ENCODE measurements around the gene PDE3A. TPM values are rescaled to one million over a fixed set of nuclear protein-coding genes. Genes with fewer than 3 reads are reported as not detected.

PDE3A gene
- total RNA-seq, 2 donors from 2014 or later = 5.5 to 6.2 TPM

DNA sequence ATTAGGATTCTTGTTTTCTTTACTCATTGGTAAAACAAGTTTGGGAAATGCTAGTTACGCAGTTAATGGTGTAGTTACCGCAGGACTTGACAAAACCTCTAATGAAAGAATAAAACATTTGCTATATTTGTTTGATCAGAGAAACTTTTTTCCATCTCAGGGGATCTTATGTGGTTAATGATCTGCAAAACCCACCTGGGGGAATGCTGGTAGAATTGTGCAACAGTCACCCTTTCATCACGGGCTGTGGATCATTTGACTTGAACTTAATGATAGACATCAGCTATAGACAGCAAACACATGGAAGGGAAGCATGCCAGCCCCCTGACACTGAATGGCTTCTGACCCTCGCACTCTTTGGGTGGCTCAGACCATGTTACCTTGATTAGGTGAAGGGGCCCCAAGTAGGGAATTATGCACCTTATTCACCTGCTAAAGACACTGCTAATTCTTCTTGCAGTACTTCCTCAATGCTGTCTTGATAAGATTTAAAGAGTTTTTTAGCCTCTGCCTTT is 84.2 kb downstream of the PDE3A start:
- 92% methylated on average over 4 of the region's 4 CpGs for WGBS
- Histone ChIP-seq H3K4me1 (replicated peaks) (no peaks in the 10 kb centered on the region), H3K27ac (no peak overlapping the region), H3K9me3 (no peaks in the 10 kb centered on the region), H3K27me3 (replicated peaks; ENCODE audit: insufficient read depth) (no peaks in the 10 kb centered on the region), H3K4me3 (no peak overlapping the region), H3K36me3 (no peaks in the 10 kb centered on the region)
- no peak for DNase-seq (ENCODE audit: low spot score)
- TF ChIP-seq POLR2A (IDR thresholded peaks at IDR 0.05) (no peak), POLR2AphosphoS5 (IDR thresholded peaks at IDR 0.05) (no peak)
- TF ChIP-seq, protein P1, sequence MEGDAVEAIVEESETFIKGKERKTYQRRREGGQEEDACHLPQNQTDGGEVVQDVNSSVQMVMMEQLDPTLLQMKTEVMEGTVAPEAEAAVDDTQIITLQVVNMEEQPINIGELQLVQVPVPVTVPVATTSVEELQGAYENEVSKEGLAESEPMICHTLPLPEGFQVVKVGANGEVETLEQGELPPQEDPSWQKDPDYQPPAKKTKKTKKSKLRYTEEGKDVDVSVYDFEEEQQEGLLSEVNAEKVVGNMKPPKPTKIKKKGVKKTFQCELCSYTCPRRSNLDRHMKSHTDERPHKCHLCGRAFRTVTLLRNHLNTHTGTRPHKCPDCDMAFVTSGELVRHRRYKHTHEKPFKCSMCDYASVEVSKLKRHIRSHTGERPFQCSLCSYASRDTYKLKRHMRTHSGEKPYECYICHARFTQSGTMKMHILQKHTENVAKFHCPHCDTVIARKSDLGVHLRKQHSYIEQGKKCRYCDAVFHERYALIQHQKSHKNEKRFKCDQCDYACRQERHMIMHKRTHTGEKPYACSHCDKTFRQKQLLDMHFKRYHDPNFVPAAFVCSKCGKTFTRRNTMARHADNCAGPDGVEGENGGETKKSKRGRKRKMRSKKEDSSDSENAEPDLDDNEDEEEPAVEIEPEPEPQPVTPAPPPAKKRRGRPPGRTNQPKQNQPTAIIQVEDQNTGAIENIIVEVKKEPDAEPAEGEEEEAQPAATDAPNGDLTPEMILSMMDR (IDR thresholded peaks at IDR 0.05) = no peak
- intact Hi-C loops (cut with DNase I) = no loop called here

DNA sequence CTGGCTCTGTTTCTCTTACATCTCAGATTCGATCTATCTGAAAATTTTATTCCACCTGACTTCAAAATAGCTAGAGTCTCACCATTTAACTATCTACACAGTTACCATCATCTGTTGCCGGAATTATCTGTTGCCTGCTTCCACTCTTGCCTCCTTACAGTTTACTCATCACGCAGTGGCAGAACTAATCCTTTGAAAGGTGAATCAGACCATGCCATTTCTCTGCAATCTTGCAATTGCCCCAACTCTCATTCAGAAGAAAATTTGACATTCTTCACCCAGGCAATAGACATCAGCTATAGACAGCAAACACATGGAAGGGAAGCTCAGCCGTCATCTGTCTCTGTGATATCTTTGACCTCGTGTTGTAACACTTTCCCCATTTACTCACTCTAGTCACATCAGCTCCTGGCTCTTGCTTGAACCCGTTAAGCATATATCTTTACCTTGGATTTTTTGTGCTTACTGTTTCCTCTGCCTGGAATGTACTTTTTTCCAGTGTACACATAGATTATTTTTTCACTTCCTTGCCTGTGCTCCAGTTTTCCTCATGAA is 85.5 kb downstream of the PDE3A start:
- Histone ChIP-seq H3K9me3 (no peaks in the 10 kb centered on the region), H3K27me3 (replicated peaks; ENCODE audit: insufficient read depth) (no peaks in the 10 kb centered on the region), H3K4me1 (replicated peaks) (no peaks in the 10 kb centered on the region), H3K36me3 (no peaks in the 10 kb centered on the region), H3K27ac (no peak overlapping the region), H3K4me3 (no peak overlapping the region)
- no peak for DNase-seq (ENCODE audit: low spot score)
- TF ChIP-seq POLR2AphosphoS5 (IDR thresholded peaks at IDR 0.05) = no peak
- no peak for TF ChIP-seq POLR2A (IDR thresholded peaks at IDR 0.05)
- TF ChIP-seq, protein P1 (IDR thresholded peaks at IDR 0.05) = no peak
- 91% methylated on average over 6 of the region's 6 CpGs for WGBS
- intact Hi-C loops (cut with DNase I) = no loop called here

DNA sequence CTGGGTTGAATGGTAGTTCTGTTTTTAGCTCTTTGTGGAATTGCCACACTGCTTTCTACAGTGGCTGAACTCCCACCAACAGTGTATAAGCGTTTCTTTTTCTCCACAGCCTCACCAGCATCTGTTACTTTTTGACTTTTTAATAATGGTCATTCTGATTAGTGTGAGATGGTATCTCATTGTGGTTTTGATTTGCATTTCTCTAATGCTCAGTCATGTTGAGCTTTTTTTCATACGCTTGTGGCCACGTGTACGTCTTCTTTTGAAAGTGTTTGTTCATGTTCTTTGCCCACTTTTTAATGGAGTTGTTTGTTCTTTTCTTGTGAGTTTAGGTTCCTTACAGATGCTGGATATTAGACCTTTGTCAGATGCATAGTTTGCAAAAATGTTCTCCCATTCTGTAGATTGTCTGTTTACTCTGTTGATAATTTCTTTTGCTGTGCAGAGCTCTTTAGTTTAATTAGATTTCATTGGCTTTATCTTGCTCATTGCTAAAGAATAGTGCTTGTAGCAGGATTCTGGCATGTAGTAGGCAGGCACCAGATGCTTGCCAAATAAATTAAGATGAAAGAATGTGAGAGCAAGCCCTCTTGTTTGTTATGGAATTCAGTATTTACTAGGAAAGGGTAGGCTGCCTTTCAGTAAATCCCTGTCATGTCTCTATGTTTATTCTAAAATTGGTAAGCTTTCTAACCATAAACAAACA is 86.8 kb downstream of the PDE3A start:
- no peaks in the 10 kb centered on the region for H3K4me1 ChIP-seq (replicated peaks)
- no peak overlapping the region for H3K27ac ChIP-seq
- no peaks in the 10 kb centered on the region for H3K36me3 ChIP-seq
- H3K4me3 ChIP-seq = no peak overlapping the region
- H3K27me3 ChIP-seq (replicated peaks; ENCODE audit: insufficient read depth) = no peaks in the 10 kb centered on the region
- TF ChIP-seq POLR2AphosphoS5 (IDR thresholded peaks at IDR 0.05) = no peak
- TF ChIP-seq POLR2A (IDR thresholded peaks at IDR 0.05) = no peak
- TF ChIP-seq, protein P1 (IDR thresholded peaks at IDR 0.05) = no peak
- DNase-seq (ENCODE audit: low spot score) = no peak
- H3K9me3 ChIP-seq = no peaks in the 10 kb centered on the region
- intact Hi-C loops (cut with DNase I) = no loop called here
- WGBS = 37% methylated on average over 4 of the region's 4 CpGs

DNA sequence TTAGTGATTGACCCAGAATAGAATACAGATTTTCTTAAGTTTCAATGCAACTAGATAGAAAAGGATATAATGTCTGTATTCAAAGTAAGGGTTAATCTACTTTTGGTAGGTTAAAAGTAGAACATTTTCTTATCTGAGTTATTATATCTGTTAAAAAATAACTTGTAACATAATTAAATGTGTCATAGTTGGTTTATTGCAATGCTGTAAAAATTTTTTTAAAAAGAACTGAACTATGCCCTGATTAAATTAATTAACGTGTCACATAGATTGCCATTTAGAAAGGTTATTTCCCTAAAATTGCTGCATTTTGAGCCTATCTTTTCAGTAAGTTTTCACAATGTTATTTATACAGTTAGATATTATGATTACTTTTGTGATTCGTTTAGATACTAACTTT is 89.2 kb downstream of the PDE3A start:
- H3K4me3 ChIP-seq = no peak overlapping the region
- H3K9me3 ChIP-seq = no peaks in the 10 kb centered on the region
- H3K4me1 ChIP-seq (replicated peaks) = no peaks in the 10 kb centered on the region
- WGBS = 90% methylated on average over 2 of the region's 2 CpGs
- TF ChIP-seq, protein P1 (IDR thresholded peaks at IDR 0.05) = no peak
- TF ChIP-seq POLR2A (IDR thresholded peaks at IDR 0.05) (no peak), POLR2AphosphoS5 (IDR thresholded peaks at IDR 0.05) (no peak)
- intact Hi-C loops (cut with DNase I) = no loop called here
- no peaks in the 10 kb centered on the region for H3K36me3 ChIP-seq
- no peak for DNase-seq (ENCODE audit: low spot score)
- H3K27ac ChIP-seq = no peak overlapping the region
- H3K27me3 ChIP-seq (replicated peaks; ENCODE audit: insufficient read depth) = no peaks in the 10 kb centered on the region

DNA sequence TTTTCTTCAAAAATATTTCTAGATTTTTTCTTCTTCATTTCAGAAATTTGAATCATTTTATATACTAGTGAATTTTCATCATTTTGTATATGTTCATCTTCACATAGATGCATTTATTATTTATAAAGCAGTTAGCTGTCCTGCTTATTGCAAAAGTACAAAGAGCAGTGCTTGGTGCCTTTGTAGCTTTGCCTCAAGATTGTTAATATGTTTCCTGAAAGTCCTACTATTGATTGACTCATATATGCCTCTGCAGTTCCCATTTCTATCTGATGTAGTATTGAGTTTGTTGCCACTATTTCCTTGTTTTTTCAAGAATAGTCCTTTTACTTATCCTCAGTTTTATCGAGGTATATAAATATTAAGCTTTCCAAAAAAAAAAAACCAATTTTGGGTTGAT is 89.7 kb downstream of the PDE3A start:
- 92% methylated on average over 1 of the region's 1 CpG for WGBS
- no peaks in the 10 kb centered on the region for H3K4me1 ChIP-seq (replicated peaks)
- H3K36me3 ChIP-seq = no peaks in the 10 kb centered on the region
- H3K9me3 ChIP-seq = no peaks in the 10 kb centered on the region
- TF ChIP-seq POLR2AphosphoS5 (IDR thresholded peaks at IDR 0.05) (no peak), POLR2A (IDR thresholded peaks at IDR 0.05) (no peak)
- TF ChIP-seq, protein P1 (IDR thresholded peaks at IDR 0.05) = no peak
- no peak overlapping the region for H3K4me3 ChIP-seq
- intact Hi-C loops (cut with DNase I) = no loop called here
- no peak for DNase-seq (ENCODE audit: low spot score)
- H3K27me3 ChIP-seq (replicated peaks; ENCODE audit: insufficient read depth) = no peaks in the 10 kb centered on the region
- H3K27ac ChIP-seq = no peak overlapping the region

Measured in prostate gland (tissue), 2 donors.